Measurements from ENCODE around the gene CDC14C.

Gene CDC14C

GRCh38 chr7:48976850-48977249 is 52.5 kb downstream of the CDC14C start:
- no peak for DNase-seq

Measured in activated CD8-positive, alpha-beta memory T cell treated with anti-CD3 and anti-CD28 coated beads, Interleukin-2, amount 50 U/mL, for 4 hours (primary cell).